Smooth muscle cell of trachea (primary cell): ENCODE data around the gene MSH3. TPM values are rescaled to one million over a fixed set of nuclear protein-coding genes. Genes with fewer than 3 reads are reported as not detected.

Experiments used
- total RNA-seq: library from RNA; depleted of rRNA; stranded (reverse); fragments of >200 nt; gene quantifications from 2 replicates; pipeline ENCODE4 v1.2.1, GENCODE V29; 2014

MSH3 gene
- total RNA-seq: 14.2 and 18.3 TPM in 2 replicates

GRCh38 chr5:80654391-80655230 is at the start of gene MSH3, which contains the start of gene DHFR:
MSH3 (plus strand) TSS chr5:80654652; CDS start chr5:80654728, 76 bp downstream.
DHFR (minus strand) TSS chr5:80654983; CDS start chr5:80654489, 494 bp downstream.

Other genes with a start within 250 kb of the MSH3 start
- 24.5 and 32.1 TPM in 2 replicates for gene ZFYVE16, start 246.6 kb upstream of the MSH3 start, total RNA-seq
- 3.8 and 5.0 TPM in 2 replicates for gene FAM151B, start 166.6 kb upstream of the MSH3 start, total RNA-seq
- not detected in 2 replicates for gene ANKRD34B, start 84.4 kb upstream of the MSH3 start, total RNA-seq
- gene DHFR, start 331 bp downstream of the MSH3 start, total RNA-seq: 8.9 and 39.1 TPM in 2 replicates